ENCODE results near the gene PLAU.
"Not testable (repeated sequence)": the region's sequence is repeated elsewhere in the genome, so short reads cannot be mapped to it uniquely, and the experiment has no call there.

The PLAU gene

DNA sequence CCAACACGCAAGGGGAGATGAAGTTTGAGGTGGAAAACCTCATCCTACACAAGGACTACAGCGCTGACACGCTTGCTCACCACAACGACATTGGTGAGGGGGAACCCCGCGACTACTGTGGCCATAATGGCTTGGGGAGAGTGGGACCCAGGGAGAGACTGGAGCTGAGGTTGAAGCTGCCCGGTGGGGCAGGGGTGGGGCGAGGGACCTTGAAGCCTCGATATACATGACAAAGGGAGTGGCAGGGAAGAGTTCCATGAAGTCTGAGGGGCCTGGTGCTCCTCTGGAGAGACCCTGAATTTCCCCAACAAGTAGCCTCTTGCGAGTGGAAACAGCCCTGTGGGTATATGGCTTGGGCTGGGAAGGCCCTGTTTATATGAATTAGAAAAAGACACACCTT is 3.1 kb downstream of the PLAU start:
- H3K79me2 ChIP-seq (ENCODE audit: insufficient read depth, low read depth), result no peaks in the 10 kb centered on the region
- H3K4me1 ChIP-seq (ENCODE audit: low read depth, poor library complexity, severe bottlenecking), result peaks cover 10% of the 10 kb centered on the region
- peaks cover 6% of the 10 kb centered on the region for H3K27me3 ChIP-seq (ENCODE audit: insufficient read depth, low read depth)
- H3K36me3 ChIP-seq (ENCODE audit: insufficient read depth), result no peaks in the 10 kb centered on the region
- no peak overlapping the region for H3K4me3 ChIP-seq (IDR thresholded peaks at IDR 0.05; ENCODE audit: insufficient read depth, low read depth, low read length)
- H3K27ac ChIP-seq, result no peak overlapping the region
- no peak overlapping the region for H2AFZ ChIP-seq (ENCODE audit: low read depth)
- no peak for TF ChIP-seq CTCF (conservative IDR thresholded peaks at IDR 0.05; ENCODE audit: low read depth, low read length)
- no peak overlapping the region for H3K4me2 ChIP-seq
- no peaks in the 10 kb centered on the region for H4K20me1 ChIP-seq (ENCODE audit: insufficient read depth)
- H3K9ac ChIP-seq, result no peak overlapping the region

DNA sequence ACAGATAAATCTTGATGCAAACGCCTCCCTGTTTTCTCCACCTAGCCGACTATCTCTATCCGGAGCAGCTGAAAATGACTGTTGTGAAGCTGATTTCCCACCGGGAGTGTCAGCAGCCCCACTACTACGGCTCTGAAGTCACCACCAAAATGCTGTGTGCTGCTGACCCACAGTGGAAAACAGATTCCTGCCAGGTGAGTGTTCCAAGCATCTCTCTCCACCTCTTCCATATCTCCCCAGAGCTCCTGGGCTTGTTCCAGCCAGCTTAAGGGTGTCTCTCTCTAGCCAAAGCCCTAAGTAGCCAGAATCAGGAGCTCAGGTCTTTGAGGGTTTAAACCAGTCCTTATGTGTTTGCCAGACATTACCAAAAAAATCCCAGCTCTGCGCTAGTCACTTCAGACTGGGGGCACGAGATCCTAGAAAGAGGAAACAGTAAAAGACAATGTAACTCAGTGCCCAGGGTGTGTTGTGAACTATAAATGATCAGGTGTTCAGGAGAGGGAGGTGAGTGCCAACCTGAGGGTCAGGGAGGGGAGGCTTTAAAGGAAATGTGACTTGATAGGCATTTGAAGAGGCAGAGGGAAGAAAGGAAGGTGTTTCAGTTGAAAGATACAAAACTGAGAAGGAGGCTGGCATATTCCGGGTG is 4.4 kb downstream of the PLAU start:
- no peak overlapping the region for H3K27ac ChIP-seq
- no peaks in the 10 kb centered on the region for H3K36me3 ChIP-seq (ENCODE audit: insufficient read depth)
- H3K4me3 ChIP-seq (IDR thresholded peaks at IDR 0.05; ENCODE audit: insufficient read depth, low read depth, low read length), result no peak overlapping the region
- no peak overlapping the region for H3K4me2 ChIP-seq
- H3K4me1 ChIP-seq (ENCODE audit: low read depth, poor library complexity, severe bottlenecking), result peaks cover 10% of the 10 kb centered on the region
- no peaks in the 10 kb centered on the region for H4K20me1 ChIP-seq (ENCODE audit: insufficient read depth)
- no peak overlapping the region for H2AFZ ChIP-seq (ENCODE audit: low read depth)
- no peak overlapping the region for H3K9ac ChIP-seq
- no peak for TF ChIP-seq CTCF (conservative IDR thresholded peaks at IDR 0.05; ENCODE audit: low read depth, low read length)
- H3K79me2 ChIP-seq (ENCODE audit: insufficient read depth, low read depth), result no peaks in the 10 kb centered on the region
- peaks cover 6% of the 10 kb centered on the region for H3K27me3 ChIP-seq (ENCODE audit: insufficient read depth, low read depth)

DNA sequence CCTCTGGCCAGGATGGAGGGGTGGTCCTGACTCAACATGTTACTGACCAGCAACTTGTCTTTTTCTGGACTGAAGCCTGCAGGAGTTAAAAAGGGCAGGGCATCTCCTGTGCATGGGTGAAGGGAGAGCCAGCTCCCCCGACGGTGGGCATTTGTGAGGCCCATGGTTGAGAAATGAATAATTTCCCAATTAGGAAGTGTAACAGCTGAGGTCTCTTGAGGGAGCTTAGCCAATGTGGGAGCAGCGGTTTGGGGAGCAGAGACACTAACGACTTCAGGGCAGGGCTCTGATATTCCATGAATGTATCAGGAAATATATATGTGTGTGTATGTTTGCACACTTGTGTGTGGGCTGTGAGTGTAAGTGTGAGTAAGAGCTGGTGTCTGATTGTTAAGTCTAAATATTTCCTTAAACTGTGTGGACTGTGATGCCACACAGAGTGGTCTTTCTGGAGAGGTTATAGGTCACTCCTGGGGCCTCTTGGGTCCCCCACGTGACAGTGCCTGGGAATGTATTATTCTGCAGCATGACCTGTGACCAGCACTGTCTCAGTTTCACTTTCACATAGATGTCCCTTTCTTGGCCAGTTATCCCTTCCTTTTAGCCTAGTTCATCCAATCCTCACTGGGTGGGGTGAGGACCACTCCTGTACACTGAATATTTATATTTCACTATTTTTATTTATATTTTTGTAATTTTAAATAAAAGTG is 6.0 kb downstream of the PLAU start:
- no peak overlapping the region for H3K4me2 ChIP-seq
- TF ChIP-seq CTCF (conservative IDR thresholded peaks at IDR 0.05; ENCODE audit: low read depth, low read length), result no peak
- H2AFZ ChIP-seq (ENCODE audit: low read depth), result no peak overlapping the region
- no peaks in the 10 kb centered on the region for H3K79me2 ChIP-seq (ENCODE audit: insufficient read depth, low read depth)
- H3K4me3 ChIP-seq (IDR thresholded peaks at IDR 0.05; ENCODE audit: insufficient read depth, low read depth, low read length), result no peak overlapping the region
- H3K27me3 ChIP-seq (ENCODE audit: insufficient read depth, low read depth), result peaks cover under 1% of the 10 kb centered on the region; the same call in 1 of the 2 replicates
- H4K20me1 ChIP-seq (ENCODE audit: insufficient read depth), result no peaks in the 10 kb centered on the region
- H3K9ac ChIP-seq, result no peak overlapping the region
- no peak overlapping the region for H3K27ac ChIP-seq
- peaks cover 18% of the 10 kb centered on the region for H3K4me1 ChIP-seq (ENCODE audit: low read depth, poor library complexity, severe bottlenecking)
- H3K36me3 ChIP-seq (ENCODE audit: insufficient read depth), result no peaks in the 10 kb centered on the region

DNA sequence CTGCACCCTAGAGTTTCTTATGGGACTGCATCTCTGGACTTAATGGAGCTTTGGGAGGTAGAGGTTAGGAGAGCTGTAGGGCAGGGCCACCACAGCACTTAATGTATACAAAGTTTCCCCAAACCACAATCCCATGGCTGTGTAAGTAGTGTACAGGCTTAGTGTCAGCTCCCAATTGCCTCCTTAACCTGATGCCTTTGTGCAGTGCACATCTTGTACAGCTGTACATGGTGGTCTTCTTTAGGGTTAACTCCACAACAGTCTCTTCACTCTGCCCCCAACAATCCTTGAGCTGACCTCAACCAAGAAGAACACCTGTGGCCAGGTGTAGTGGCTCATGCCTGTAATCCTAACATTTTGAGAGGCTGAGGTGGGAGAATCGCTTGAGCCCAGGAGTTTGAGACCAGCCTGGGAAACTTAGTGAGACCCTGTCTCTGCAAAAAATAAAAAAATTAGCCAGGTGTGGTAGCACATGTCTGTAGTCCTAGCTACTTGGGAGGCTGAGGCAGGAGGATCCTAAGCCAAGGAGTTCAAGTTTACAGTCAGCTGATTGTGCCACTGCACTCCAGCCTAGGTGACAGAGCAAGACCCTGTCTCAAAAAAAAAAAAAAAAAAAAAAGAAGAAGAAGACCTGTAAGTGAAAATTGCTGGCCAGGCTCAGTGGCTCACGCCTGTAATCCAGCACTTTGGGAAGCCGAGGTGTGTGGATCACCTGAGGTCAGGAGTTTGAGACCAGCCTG is 6.8 kb downstream of the PLAU start:
- Histone ChIP-seq H4K20me1 (ENCODE audit: insufficient read depth) (no peaks in the 10 kb centered on the region), H2AFZ (ENCODE audit: low read depth) (no peak overlapping the region), H3K79me2 (ENCODE audit: insufficient read depth, low read depth) (no peaks in the 10 kb centered on the region), H3K36me3 (ENCODE audit: insufficient read depth) (no peaks in the 10 kb centered on the region), H3K4me2 (no peak overlapping the region), H3K4me1 (ENCODE audit: low read depth, poor library complexity, severe bottlenecking) (peaks cover 27% of the 10 kb centered on the region), H3K9ac (no peak overlapping the region), H3K27ac (no peak overlapping the region), H3K27me3 (ENCODE audit: insufficient read depth, low read depth) (no peaks in the 10 kb centered on the region), H3K4me3 (IDR thresholded peaks at IDR 0.05; ENCODE audit: insufficient read depth, low read depth, low read length) (no peak overlapping the region)
- no peak for TF ChIP-seq CTCF (conservative IDR thresholded peaks at IDR 0.05; ENCODE audit: low read depth, low read length)

- H3K9ac ChIP-seq; H4K20me1 ChIP-seq (ENCODE audit: insufficient read depth); H2AFZ ChIP-seq (ENCODE audit: low read depth); H3K36me3 ChIP-seq (ENCODE audit: insufficient read depth); H3K4me3 ChIP-seq (IDR thresholded peaks at IDR 0.05; ENCODE audit: insufficient read depth, low read depth, low read length); H3K27me3 ChIP-seq (ENCODE audit: insufficient read depth, low read depth); H3K27ac ChIP-seq; H3K4me2 ChIP-seq; H3K79me2 ChIP-seq (ENCODE audit: insufficient read depth, low read depth): not testable (repeated sequence)
- peaks cover 29% of the 10 kb centered on the region for H3K4me1 ChIP-seq (ENCODE audit: low read depth, poor library complexity, severe bottlenecking)
Observed at GRCh38 chr10:73919481-73919880, 8.5 kb downstream of the PLAU start.
